ENCODE measurements around the gene RFK.
"Not testable (repeated sequence)": the region's sequence is repeated elsewhere in the genome, so short reads cannot be mapped to it uniquely, and the experiment has no call there.

Gene RFK

DNA sequence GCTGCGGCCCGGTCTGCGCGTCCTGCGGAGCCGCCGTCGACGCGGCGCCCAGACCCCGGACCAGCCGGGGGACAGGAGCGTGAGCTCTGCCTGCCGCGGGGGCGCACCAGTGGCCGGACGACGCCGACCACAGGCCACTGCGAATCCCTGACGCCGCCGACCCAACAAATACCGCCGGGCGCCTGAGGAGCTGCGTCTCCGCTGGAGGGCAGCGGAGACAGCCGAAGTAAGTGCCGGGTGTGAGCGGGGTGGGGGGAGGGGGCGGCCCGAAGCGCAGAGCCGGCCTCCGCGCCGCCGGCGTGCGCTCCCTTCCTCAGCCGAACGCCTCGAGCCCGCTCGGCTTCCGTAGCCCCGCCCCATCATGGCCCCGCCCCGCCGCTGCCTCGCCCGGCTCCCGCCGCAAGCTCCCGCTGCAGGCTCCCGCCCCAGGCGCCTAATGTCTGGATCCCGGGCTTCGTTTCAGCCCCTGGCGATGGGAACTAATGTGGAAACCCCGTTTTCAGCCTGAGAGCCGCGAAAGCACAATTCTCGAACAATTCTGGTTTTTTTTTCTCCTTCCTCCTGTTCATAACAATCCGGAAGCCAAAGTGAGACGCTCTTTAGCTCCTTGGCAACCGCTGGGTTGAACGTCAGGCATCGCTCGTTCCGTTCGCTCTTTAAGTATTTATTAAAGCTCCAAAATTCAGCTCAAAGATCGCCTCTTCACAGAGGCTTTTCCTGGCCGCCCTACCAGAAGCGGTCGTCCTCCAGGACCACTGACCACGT is at the start of gene RFK:
TSS of gene RFK (minus strand) at position 232 of the 765 bp plus-strand sequence. CDS start 255 bp downstream, outside the sequence.
- FAIRE-seq, result no peak

DNA sequence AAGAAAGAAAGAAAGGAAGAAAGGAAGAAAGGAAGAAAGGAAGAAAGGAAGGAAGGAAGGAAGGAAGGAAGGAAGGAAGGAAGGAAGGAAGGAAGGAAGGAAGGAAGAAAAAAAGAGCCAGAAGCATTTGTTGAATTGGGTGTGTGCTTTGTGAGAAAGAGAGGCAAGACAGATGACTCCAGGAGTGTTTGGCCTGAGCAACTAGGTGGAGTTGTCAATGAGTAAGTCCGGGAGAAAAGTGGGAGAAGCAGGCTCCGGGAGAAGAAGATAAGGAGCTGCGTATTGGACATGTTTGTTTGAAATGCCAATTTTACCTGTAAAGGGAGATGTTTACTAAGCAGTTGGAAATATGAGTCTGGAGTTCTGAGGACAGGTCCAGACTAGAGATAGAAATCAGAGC is 49.7 kb upstream of the RFK start:
- no peak for FAIRE-seq

DNA sequence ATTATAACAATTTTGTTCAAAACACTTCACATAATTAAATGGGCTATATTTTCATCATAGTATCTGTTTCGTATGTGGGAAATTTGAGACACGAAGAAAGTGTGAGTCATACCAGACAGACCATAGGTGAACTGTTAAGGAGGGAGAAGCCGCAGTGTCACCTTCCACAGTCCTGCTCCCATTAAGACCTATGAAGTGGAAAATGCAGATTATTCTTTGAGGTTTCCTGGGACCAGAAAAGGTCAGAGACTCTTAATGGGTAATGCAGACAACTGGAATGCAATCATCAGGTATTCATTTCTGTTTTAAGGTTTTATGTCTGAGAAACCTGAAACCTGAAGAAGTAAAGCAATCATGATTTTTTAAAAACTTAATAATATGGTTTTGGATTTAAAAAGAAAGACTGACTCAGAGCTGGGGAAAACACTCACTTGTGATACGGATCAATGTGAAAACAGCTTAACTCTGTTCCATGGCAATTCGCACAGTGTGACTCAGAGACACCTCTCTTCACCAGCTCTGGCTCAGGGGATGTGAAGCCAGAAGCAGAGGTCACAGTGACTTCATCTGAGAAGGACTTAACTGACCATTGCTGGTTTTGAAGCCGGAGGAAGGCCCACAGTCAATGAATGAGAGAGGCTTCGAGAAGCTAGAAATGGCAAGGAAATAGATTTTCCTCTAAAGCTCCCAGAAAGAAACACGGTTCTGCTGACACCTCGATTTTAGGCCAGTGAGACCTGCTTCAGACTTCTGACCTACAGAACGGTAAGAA is 47.5 kb upstream of the RFK start:
- no peak for FAIRE-seq

DNA sequence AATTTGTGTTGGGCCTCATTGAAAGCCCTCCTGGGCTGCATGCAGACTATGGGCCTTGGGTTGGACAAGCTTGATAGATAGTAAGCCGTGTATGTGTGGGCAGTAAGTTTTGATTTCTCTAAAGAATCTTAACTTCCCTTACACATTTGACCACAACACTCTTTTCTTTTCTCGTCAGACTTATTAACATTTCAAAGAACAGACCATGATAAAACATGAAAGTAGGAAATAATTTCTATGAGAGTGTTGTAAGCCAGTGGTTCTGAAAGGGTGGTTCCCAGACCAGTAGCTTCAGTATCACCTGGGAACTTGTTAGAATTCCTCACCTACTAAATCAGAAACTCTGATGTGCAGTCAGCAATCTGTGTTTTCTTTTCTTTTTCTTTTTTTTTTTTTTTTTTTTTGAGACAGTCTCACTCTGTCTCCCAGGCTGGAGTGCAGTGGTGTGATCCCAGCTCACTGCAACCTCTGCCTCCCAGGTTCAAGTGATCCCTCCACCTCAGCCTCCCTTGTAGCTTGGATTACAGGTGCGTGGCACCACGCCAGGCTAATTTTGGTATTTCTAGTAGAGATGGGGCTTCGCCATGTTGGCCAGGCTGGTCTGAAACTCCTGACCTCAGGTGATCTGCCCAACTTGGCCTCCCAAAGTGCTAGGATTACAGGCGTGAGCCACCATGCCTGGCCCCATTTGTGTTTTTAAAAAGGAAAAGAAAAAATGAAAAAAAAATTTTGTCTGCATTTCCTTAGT is 44.8 kb upstream of the RFK start:
- FAIRE-seq, result no peak

DNA sequence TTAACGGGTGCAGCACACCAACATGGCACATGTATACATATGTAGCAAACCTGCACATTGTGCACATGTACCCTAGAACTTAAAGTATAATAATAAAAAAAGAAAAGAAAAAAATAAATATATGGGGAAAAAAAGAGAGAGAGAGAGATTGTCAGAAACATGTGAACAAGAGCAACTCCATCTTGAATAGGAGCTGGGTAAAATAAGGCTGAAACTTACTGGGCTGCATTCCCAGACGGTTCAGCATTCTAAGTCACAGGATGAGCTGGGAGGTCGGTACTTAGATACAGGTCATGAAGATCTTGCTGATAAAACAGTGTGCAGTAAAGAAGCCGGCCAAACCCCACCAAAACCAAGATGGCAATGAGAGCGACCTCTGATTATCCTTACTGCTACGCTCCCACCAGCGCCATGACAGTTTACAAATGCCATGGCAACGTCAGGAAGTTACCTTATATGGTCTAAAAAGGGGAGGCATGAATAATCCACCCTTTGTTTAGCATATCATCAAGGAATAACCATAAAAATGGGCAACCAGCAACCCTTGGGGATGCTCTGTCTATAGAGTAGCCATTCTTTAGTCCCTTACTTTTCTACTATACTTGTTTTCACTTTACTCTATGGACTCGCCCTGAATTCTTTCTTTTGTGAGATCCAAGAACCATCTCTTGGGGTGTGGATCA is 42.9 kb upstream of the RFK start:
- FAIRE-seq, result not testable (repeated sequence)

DNA sequence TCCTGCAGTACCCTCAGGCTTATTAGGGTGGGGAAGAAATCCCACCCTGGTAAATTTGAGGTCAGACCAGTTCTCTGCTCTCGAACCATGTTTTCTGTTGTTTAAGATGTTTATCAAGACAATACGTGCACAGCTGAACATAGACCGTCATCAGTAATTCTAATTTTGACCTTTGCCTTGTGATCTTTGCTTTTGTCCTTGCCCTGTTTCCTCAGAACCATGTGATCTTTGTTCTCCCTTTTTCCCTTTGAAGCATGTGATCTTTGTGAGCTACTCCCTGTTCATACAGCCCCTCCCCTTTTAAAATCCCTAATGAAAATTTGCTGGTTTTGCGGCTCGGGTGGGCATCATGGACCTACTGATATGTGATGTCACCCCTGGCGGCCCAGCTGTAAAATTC is 40.7 kb upstream of the RFK start:
- not testable (repeated sequence) for FAIRE-seq

DNA sequence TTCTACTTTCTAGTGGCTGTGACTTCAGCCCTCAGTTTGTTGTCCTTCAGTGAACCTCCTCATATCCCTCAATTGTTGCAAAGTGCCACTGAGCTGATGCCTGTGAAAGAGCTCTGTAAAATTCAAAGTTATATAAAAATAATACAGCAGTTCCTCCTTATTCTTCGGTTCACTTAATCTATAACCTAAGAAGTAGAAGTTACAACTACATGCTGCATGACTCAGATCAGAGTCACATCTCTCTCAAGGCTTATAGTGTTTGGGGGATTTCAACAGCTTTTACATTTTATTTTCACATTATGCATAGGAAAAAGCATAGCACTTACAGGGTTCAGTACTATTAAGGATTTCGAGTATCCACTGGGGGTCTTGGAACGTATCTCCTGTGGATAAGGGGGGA is 39.6 kb upstream of the RFK start:
- FAIRE-seq, result no peak

- FAIRE-seq, result no peak
Observed at GRCh38 chr9:76433406-76433805, 39.2 kb upstream of the RFK start.

DNA sequence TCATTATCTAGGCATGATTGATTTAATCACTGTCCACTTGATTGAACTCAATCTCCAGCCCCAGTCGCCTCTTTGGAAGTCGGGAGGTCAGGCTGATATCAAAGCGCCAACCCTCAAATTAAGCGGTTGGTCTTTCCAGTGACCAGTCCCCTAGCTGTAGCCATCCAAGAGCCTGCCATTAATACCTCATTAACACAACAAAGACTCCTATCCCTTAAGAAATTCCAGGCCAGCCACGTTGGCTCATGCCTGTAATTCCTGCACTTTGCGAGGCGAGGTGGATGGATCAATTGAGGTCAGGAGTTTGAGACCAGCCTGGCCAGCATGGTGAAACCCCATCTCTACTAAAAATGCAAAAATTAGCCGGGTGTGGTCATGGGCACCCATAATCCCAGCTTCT is 37.4 kb upstream of the RFK start:
- no peak for FAIRE-seq

DNA sequence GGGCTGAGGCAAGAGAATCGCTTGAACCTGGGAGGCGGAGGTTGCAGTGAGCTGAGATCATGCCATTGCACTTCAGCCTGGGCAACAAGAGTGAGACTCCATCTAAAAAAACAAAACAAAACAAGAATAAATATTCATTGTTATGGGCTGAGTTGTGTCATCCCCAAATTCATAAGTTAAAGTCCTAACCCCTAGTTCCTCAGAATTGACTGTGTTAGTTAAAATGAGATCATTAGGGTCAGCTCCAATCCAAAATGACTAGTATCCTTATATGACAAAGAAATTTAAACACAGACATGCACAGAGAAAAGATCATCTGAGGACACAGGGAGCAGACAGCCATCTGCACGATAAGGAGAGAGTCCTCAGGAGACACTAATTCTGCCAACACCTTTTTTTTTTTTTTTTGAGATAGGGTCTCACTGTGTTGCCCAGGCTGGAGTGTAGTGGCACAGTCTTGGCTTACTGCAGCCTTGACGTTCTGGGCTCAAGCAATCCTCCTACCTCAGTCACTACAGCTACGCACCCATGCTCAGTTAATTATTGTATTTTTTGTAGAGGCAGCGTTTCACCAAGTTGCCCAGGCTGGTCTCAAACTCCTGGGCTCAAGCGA is 32.7 kb upstream of the RFK start:
- no peak for FAIRE-seq

DNA sequence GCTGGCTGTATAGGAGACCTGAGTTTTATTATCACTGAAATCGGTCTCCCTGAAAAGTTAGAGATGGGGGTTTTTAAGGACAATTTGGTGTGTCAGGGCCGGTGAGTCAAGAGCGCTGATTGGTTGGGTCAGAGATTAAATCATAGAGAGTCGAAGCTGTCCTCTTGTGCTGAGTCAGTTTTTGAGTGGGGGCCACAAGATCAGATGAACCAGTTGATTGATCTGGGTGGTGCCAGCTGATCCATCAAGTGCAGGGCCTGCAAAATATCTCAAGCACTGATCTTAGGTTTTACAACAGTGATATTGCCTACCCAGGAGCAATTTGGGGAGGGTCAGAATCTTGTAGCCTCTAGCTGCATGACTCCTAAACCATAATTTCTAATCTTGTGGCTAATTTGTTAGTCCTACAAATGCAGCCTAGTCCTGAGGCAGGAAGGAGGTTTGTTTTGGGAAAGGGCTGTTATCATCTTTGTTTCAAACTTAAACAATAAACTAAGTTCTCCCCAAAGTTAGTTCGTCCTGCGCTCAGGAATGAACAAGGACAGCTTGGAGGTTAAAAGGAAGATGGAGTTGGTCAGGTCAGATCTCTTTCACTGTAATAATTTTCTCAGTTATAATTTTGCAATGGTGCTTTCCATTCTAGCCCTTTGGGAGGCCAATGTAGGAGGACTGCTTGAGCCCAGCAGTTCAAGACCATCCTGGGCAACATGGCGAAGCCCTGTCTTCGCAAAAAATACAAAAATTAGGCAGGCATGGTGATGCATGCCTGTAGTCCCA is 31.6 kb upstream of the RFK start:
- FAIRE-seq, result no peak

GRCh38 chr9:76424491-76424890 is 30.3 kb upstream of the RFK start:
- no peak for FAIRE-seq

DNA sequence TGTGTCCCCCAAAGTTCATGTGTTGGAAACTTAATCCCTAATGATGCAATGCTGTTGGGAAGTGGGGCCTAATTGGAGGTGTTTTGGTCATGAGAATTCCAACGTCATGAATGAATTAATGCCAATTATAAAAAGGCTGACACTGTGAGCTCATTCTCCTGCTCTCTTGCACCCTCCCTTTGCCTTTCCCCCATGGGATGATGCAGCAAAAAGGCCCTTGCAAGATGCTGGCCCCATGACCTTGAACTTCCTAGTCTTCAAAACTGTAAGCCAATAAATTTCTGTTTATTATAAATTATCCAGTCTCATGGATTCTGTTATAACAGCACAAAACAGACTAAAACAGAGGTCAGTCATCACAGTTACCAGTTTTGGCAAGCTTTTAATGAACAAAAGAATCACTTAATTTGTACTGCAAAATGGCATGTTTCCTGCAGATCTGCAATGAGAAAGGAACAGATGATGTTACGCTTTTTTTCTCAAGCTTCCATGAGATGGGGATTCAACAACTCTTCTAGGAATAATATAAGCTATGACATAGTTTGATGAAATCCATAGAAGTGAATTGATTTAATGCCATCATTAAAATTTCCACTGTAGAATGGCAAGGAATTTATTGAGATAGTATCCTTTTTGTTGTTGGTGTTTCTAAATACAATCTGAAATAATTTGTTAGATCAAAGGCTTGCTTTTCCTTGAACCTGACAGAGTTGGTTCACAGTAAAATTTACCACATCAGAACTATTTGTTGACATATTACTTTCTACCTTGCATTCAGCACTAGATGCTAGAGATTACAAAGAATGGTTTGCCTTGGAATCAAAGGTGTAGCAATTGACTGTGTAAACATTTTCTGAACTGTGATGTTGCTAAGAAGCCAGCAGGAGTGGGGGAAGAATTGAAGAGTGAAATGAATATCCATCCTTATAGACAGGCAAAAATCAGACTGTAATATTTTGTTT is 29.3 kb upstream of the RFK start:
- no peak for FAIRE-seq

- no peak for FAIRE-seq
Observed at GRCh38 chr9:76419782-76420380, 25.7 kb upstream of the RFK start.

DNA sequence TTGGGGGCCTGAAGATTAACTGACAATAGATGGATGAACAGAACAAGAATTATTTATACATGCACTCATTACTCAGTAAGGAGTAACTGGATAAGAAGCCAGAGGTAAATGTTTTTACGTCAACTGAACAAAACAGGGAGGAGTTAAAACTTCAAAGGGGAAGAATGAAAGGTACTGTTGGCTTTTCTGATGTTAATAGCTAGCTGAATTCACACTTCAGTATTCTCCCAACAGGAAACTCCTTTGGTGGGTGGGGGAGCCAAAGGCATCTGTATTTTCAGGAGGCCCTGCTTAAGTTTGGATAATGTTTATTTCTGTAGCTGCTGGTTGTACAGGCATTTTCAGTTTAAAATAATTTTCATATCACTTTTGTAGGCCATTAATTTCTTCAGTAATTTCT is 23.2 kb upstream of the RFK start:
- FAIRE-seq, result no peak

- no peak for FAIRE-seq
Observed at GRCh38 chr9:76415731-76416130, 21.5 kb upstream of the RFK start.

- FAIRE-seq, result no peak
Observed at GRCh38 chr9:76415154-76415553, 20.9 kb upstream of the RFK start.

- no peak for FAIRE-seq
Observed at GRCh38 chr9:76414661-76415060, 20.4 kb upstream of the RFK start.

DNA sequence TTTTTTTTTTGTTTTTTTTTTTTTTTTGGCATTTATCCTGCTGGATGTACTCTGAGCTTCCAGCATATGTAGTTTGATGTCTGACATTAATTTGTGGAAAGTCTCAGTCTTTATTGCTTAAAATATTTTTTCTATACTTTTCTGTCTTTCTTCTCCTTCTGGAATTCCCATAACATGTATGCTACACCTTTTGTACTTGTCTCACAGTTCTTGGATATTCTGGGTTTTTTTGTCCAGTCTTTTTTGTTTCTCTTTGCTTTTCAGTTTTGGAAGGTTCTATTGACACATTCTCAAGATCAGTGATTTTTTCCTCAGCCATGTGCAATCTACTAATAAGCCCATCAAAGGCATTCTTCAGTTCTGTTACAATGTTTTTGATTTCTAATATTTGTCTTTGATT is 19.4 kb upstream of the RFK start:
- FAIRE-seq, result no peak

- no peak for FAIRE-seq
Observed at GRCh38 chr9:76412638-76413037, 18.4 kb upstream of the RFK start.
